HepG2 (cell line): Measurements from ENCODE around the gene ZC3H18. TPM values are rescaled to one million over a fixed set of nuclear protein-coding genes. Genes with fewer than 3 reads are reported as not detected.
A peak's percentile ranks its signal among the peaks of the same experiment; 100 is the strongest.

ENCODE experiments used
- AGO2 ChIP-seq: fragments of 200-400 bp; formaldehyde crosslinking; optimal IDR thresholded peaks from 2 replicates; pipeline ENCODE3; 2017; ENCODE audit warnings: mild to moderate bottlenecking, low read depth, low read length, moderate library complexity
- AKAP8 ChIP-seq: sonication (generic); formaldehyde crosslinking; IDR thresholded peaks from 2 replicates; pipeline ENCODE4 v1.5.1; 2020; ENCODE audit warnings: mild to moderate bottlenecking, missing genetic modification reagents
- KDM6A ChIP-seq: IDR thresholded peaks from 2 replicates; pipeline ENCODE4 v1.6.1; 2016; ENCODE audit warnings: low read depth
- MTA1 ChIP-seq: sonication (generic); formaldehyde crosslinking; IDR thresholded peaks from 2 replicates; pipeline ENCODE4 v1.4.0; 2020; ENCODE audit warnings: missing genetic modification reagents, mild to moderate bottlenecking, borderline replicate concordance
- PHF21A ChIP-seq: sonication (generic); formaldehyde crosslinking; IDR thresholded peaks from 2 replicates; pipeline ENCODE4 v1.5.0; 2020; ENCODE audit warnings: mild to moderate bottlenecking, missing genetic modification reagents
- POLR2A ChIP-seq, 2 experiments: IDR thresholded peaks; 2 replicates each; pipeline ENCODE4 v1.6.1; 2011; ENCODE audit warnings: low read depth in 2 of 2, low read length in 2 of 2, mild to moderate bottlenecking in 1 of 2, moderate library complexity in 1 of 2; ENCODE audit not compliant: insufficient read depth in 1 of 2
- POLR2G ChIP-seq: fragments of 200-400 bp; formaldehyde crosslinking; IDR thresholded peaks from 2 replicates; pipeline ENCODE4 v1.6.1; 2018; ENCODE audit warnings: mild to moderate bottlenecking, low read depth, low read length, moderate library complexity
- PTBP1 ChIP-seq: fragments of 200-400 bp; formaldehyde crosslinking; IDR thresholded peaks from 2 replicates; pipeline ENCODE4 v1.6.1; 2018; ENCODE audit warnings: low read length, low read depth; ENCODE audit not compliant: poor library complexity, severe bottlenecking
- SYNCRIP ChIP-seq: fragments of 200-400 bp; formaldehyde crosslinking; IDR thresholded peaks from 2 replicates; pipeline ENCODE4 v1.6.1; 2018; ENCODE audit warnings: mild to moderate bottlenecking, low read depth, low read length; ENCODE audit not compliant: insufficient read depth
- TAF15 ChIP-seq: fragments of 200-400 bp; formaldehyde crosslinking; IDR thresholded peaks from one replicate; pipeline ENCODE4 v1.6.1; 2018; ENCODE audit warnings: mild to moderate bottlenecking, low read depth, low read length; ENCODE audit not compliant: poor library complexity, severe bottlenecking
- ZC3H13 ChIP-seq: sonication (generic); formaldehyde crosslinking; IDR thresholded peaks from 2 replicates; pipeline ENCODE4 v1.8.1; 2023; ENCODE audit warnings: mild to moderate bottlenecking, missing genetic modification reagents, moderate library complexity
- ZNF550 ChIP-seq: sonication (generic); formaldehyde crosslinking; IDR thresholded peaks from 2 replicates; pipeline ENCODE4 v1.4.0; 2020; ENCODE audit warnings: mild to moderate bottlenecking, missing genetic modification reagents, borderline replicate concordance
- ZNF713 ChIP-seq: sonication (generic); formaldehyde crosslinking; IDR thresholded peaks from 2 replicates; pipeline ENCODE4 v1.4.0; 2020; ENCODE audit warnings: mild to moderate bottlenecking, missing genetic modification reagents
- ZNF790 ChIP-seq: sonication (generic); formaldehyde crosslinking; IDR thresholded peaks from 2 replicates; pipeline ENCODE4 v1.8.0; 2022; ENCODE audit warnings: missing genetic modification reagents, mild to moderate bottlenecking, borderline replicate concordance
- polyA plus RNA-seq, 8 experiments: library from polyadenylated mRNA; depleted of rRNA in 3 of 8; stranded (reverse) in 7 of 8; unstranded in 1 of 8; fragments of >200 nt; fragmentation: Illumina TruSeq in 4 of 8; extraction: Trizol in 4 of 8; gene quantifications; 2 replicates each; pipeline versions ENCODE4 v1.2.1 to v1.2.3, GENCODE V29; 2011 to 2016; ENCODE audit warnings: low read depth in 4 of 8, missing spikeins in 1 of 8, mixed read lengths in 1 of 8; ENCODE audit not compliant: insufficient read depth in 1 of 8
- total RNA-seq, 5 experiments: library from RNA; depleted of rRNA; stranded (reverse); fragments of >200 nt; fragmentation: Illumina TruSeq; extraction: Trizol; gene quantifications; 2 replicates each; pipeline ENCODE4 v1.2.3, GENCODE V29; 2016; ENCODE audit warnings: low read depth in 1 of 5
- TF ChIP-seq, protein P1 (sequence below): sonication (generic); formaldehyde crosslinking; IDR thresholded peaks from 2 replicates; pipeline ENCODE4 v1.9.0; 2021; ENCODE audit warnings: missing genetic modification reagents, borderline replicate concordance
- TF ChIP-seq, protein P2 (sequence below): sonication (generic); formaldehyde crosslinking; IDR thresholded peaks from 2 replicates; pipeline ENCODE4 v1.4.0; 2020; ENCODE audit warnings: mild to moderate bottlenecking, missing genetic modification reagents
- TF ChIP-seq, protein P3 (sequence below): sonication (generic); formaldehyde crosslinking; conservative IDR thresholded peaks from 2 replicates; pipeline ENCODE4 v1.4.0; 2020; ENCODE audit warnings: missing genetic modification reagents

ZC3H18 gene
- total and polyA plus RNA-seq, 2 of the 13 experiments (the other 11 are each of a cell fraction or from before 2014, with no cell fraction given), result 11.2 to 27.4 TPM

DNA sequence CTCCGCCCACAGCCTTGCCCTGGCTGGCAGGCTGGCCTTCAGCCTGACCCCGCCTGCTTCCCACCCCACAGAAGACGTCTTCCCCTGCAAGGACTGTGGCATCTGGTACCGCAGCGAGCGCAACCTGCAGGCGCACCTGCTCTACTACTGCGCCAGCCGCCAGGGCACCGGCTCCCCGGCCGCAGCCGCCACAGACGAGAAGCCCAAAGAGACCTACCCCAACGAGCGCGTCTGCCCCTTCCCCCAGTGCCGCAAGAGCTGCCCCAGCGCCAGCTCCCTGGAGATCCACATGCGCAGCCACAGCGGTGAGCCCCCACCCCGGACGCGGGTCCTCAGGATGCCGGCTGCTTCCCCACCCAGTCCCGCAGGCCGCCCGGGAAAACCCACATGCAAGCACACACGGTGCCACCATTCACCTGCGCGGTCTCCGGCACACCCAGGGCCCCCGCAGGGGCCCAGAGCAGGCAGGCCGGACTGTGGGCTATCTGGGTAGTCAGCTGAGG is 38.2 kb upstream of the ZC3H18 start (continued):
- TF ChIP-seq, protein P1, sequence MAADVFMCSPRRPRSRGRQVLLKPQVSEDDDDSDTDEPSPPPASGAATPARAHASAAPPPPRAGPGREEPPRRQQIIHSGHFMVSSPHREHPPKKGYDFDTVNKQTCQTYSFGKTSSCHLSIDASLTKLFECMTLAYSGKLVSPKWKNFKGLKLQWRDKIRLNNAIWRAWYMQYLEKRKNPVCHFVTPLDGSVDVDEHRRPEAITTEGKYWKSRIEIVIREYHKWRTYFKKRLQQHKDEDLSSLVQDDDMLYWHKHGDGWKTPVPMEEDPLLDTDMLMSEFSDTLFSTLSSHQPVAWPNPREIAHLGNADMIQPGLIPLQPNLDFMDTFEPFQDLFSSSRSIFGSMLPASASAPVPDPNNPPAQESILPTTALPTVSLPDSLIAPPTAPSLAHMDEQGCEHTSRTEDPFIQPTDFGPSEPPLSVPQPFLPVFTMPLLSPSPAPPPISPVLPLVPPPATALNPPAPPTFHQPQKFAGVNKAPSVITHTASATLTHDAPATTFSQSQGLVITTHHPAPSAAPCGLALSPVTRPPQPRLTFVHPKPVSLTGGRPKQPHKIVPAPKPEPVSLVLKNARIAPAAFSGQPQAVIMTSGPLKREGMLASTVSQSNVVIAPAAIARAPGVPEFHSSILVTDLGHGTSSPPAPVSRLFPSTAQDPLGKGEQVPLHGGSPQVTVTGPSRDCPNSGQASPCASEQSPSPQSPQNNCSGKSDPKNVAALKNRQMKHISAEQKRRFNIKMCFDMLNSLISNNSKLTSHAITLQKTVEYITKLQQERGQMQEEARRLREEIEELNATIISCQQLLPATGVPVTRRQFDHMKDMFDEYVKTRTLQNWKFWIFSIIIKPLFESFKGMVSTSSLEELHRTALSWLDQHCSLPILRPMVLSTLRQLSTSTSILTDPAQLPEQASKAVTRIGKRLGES (CRISPR knock-in tag), result no peak
- TF ChIP-seq AKAP8 (peak; percentile 32; the same call in 1 of the 2 replicates), PTBP1 (no peak), ZNF550 (no peak), SYNCRIP (no peak), AGO2 (peak; percentile 85), KDM6A (no peak), ZNF790 (CRISPR knock-in tag) (no peak), MTA1 (peak; percentile 13; the same call in 1 of the 2 replicates), PHF21A (CRISPR knock-in tag) (no peak), ZNF713 (no peak), ZC3H13 (CRISPR knock-in tag) (peak; percentile 51; the same call in 1 of the 2 replicates), TAF15 (no peak), POLR2A (IDR thresholded peaks at IDR 0.05; ENCODE audit: insufficient read depth in 1 of 2, low read depth in 2 of 2, low read length in 2 of 2) (0 out of 4 replicates have a peak, but pooled peaks of 1 of the 2 experiments have one; percentile 1), POLR2G (0 out of 2 replicates have a peak, but pooled peaks have one; percentile 0)
- TF ChIP-seq, protein P2, sequence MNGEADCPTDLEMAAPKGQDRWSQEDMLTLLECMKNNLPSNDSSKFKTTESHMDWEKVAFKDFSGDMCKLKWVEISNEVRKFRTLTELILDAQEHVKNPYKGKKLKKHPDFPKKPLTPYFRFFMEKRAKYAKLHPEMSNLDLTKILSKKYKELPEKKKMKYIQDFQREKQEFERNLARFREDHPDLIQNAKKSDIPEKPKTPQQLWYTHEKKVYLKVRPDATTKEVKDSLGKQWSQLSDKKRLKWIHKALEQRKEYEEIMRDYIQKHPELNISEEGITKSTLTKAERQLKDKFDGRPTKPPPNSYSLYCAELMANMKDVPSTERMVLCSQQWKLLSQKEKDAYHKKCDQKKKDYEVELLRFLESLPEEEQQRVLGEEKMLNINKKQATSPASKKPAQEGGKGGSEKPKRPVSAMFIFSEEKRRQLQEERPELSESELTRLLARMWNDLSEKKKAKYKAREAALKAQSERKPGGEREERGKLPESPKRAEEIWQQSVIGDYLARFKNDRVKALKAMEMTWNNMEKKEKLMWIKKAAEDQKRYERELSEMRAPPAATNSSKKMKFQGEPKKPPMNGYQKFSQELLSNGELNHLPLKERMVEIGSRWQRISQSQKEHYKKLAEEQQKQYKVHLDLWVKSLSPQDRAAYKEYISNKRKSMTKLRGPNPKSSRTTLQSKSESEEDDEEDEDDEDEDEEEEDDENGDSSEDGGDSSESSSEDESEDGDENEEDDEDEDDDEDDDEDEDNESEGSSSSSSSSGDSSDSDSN, result no peak
- TF ChIP-seq, protein P3, sequence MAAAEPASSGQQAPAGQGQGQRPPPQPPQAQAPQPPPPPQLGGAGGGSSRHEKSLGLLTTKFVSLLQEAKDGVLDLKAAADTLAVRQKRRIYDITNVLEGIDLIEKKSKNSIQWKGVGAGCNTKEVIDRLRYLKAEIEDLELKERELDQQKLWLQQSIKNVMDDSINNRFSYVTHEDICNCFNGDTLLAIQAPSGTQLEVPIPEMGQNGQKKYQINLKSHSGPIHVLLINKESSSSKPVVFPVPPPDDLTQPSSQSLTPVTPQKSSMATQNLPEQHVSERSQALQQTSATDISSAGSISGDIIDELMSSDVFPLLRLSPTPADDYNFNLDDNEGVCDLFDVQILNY, result no peak
